H1 (cell line): ENCODE measurements around the gene HDAC7. TPM values are rescaled to one million over a fixed set of nuclear protein-coding genes. Genes with fewer than 3 reads are reported as not detected.

ENCODE experiments used
- CTCF ChIA-PET: fragments of 300-600 bp; sonication (Branson Sonifier 250); formaldehyde crosslinking; loops from one replicate; lab custom pipeline; 2021; ENCODE audit not compliant: partially characterized antibody; lab: Charles Lee
- POLR2A ChIA-PET: fragments of 300-600 bp; sonication (Branson Sonifier 250); formaldehyde crosslinking; loops from one replicate; lab custom pipeline; 2021; ENCODE audit warnings: inconsistent platforms; ENCODE audit not compliant: partially characterized antibody; lab: Charles Lee
- DNase-seq, 2 experiments: peaks; one replicate each; pipeline versions ENCODE4 v3.0.0 to v3.0.0-alpha.2; 2010 to 2022; ENCODE audit warnings: low spot score in 2 of 2, low read depth in 1 of 2, mixed read lengths in 1 of 2
- FAIRE-seq: peaks from 2 replicates; lab custom pipeline; 2011; peaks lifted over from hg19 to GRCh38; lab: Jason Lieb, UNC
- H2AFZ ChIP-seq: 2 replicates; pipeline ENCODE4 v1.8.1; 2012; ENCODE audit warnings: low read length, inconsistent platforms
- H2AK5ac ChIP-seq: 2 replicates; pipeline ENCODE4 v1.6.1; 2013; ENCODE audit warnings: low read depth, low read length
- H2BK120ac ChIP-seq: replicated peaks from 2 replicates; pipeline ENCODE3; 2013; ENCODE audit warnings: low read depth, low read length, inconsistent platforms
- H2BK12ac ChIP-seq: 2 replicates; pipeline ENCODE4 v1.6.1; 2013; ENCODE audit warnings: low read depth, low read length
- H2BK15ac ChIP-seq: 2 replicates; pipeline ENCODE4 v1.6.1; 2013; ENCODE audit warnings: low read length
- H2BK20ac ChIP-seq: 2 replicates; pipeline ENCODE4 v1.6.1; 2013; ENCODE audit warnings: low read length
- H2BK5ac ChIP-seq: 2 replicates; pipeline ENCODE4 v1.6.1; 2013; ENCODE audit warnings: low read depth, low read length
- H3K14ac ChIP-seq: 2 replicates; pipeline ENCODE4 v1.6.1; 2013; ENCODE audit warnings: inconsistent platforms; ENCODE audit not compliant: insufficient read length
- H3K18ac ChIP-seq: 2 replicates; pipeline ENCODE4 v1.6.1; 2013; ENCODE audit warnings: low read length; ENCODE audit errors: extremely low read depth
- H3K23ac ChIP-seq: 2 replicates; pipeline ENCODE4 v1.6.1; 2013; ENCODE audit warnings: inconsistent platforms; ENCODE audit not compliant: insufficient read length
- H3K23me2 ChIP-seq: 2 replicates; pipeline ENCODE4 v1.6.1; 2013; ENCODE audit warnings: low read depth, low read length
- H3K27ac ChIP-seq: 2 replicates; pipeline ENCODE4 v1.6.1; 2011; ENCODE audit warnings: low read depth, low read length, inconsistent platforms
- H3K27me3 ChIP-seq, 4 experiments: replicated peaks in 1 of 4; 1 replicate in 1 of 4; 2 replicates in 3 of 4; pipeline versions ENCODE4 v1.6.1 to v1.8.1; 2011 to 2013; ENCODE audit warnings: low read length in 3 of 4, mild to moderate bottlenecking in 3 of 4, inconsistent platforms in 2 of 4, mixed read lengths in 2 of 4, moderate library complexity in 1 of 4; ENCODE audit not compliant: control insufficient read depth in 3 of 4, insufficient read depth in 3 of 4; ENCODE audit errors: extremely low read depth in 1 of 4
- H3K36me3 ChIP-seq, 4 experiments: 2 replicates each; pipeline versions ENCODE4 v1.6.1 to v1.8.1; 2011 to 2013; ENCODE audit warnings: mild to moderate bottlenecking in 4 of 4, low read length in 3 of 4, moderate library complexity in 2 of 4, control low read depth in 1 of 4, inconsistent platforms in 1 of 4; ENCODE audit not compliant: insufficient read depth in 4 of 4, control insufficient read depth in 2 of 4
- H3K4ac ChIP-seq: replicated peaks from 2 replicates; pipeline ENCODE3; 2013; ENCODE audit warnings: low read length, low read depth, mixed read lengths, inconsistent platforms; ENCODE audit not compliant: insufficient read length
- H3K4me1 ChIP-seq, 4 experiments: replicated peaks in 1 of 4; 1 replicate in 1 of 4; 2 replicates in 3 of 4; pipeline versions ENCODE4 v1.6.1 to v1.8.1; 2011 to 2013; ENCODE audit warnings: low read length in 3 of 4, inconsistent platforms in 2 of 4, mixed read lengths in 1 of 4; ENCODE audit not compliant: insufficient read depth in 4 of 4, control insufficient read depth in 3 of 4
- H3K4me2 ChIP-seq, 2 experiments: 2 replicates each; pipeline versions ENCODE4 v1.6.1 to v1.8.1; 2011 to 2013; ENCODE audit warnings: low read depth in 2 of 2, low read length in 2 of 2, control low read depth in 1 of 2, inconsistent platforms in 1 of 2, mild to moderate bottlenecking in 1 of 2; ENCODE audit not compliant: insufficient read depth in 1 of 2
- H3K4me3 ChIP-seq, 4 experiments: fragments of 200-600, 300-600 bp in 1 of 4; sonication (generic), shearing (Covaris generic), sonication (Bioruptor Twin) in 1 of 4; 2 replicates each; pipeline versions ENCODE4 v1.5.1 to v1.8.1; 2011 to 2016; ENCODE audit warnings: low read length in 4 of 4, low read depth in 3 of 4, control low read depth in 2 of 4, inconsistent platforms in 2 of 4, mild to moderate bottlenecking in 2 of 4, mixed read lengths in 1 of 4, moderate library complexity in 1 of 4; ENCODE audit not compliant: insufficient read depth in 2 of 4; ENCODE audit errors: extremely low read depth in 1 of 4
- H3K56ac ChIP-seq: replicated peaks from 2 replicates; pipeline ENCODE3; 2013; ENCODE audit warnings: low read depth, mild to moderate bottlenecking, mixed read lengths, low read length, inconsistent platforms; ENCODE audit not compliant: insufficient read length
- H3K79me1 ChIP-seq: 2 replicates; pipeline ENCODE4 v1.6.1; 2013; ENCODE audit warnings: low read depth, low read length, control low read depth
- H3K79me2 ChIP-seq, 2 experiments: 2 replicates each; pipeline versions ENCODE4 v1.6.1 to v1.8.1; 2012 to 2013; ENCODE audit warnings: low read length in 2 of 2, mild to moderate bottlenecking in 2 of 2, inconsistent platforms in 1 of 2; ENCODE audit not compliant: insufficient read depth in 2 of 2, control insufficient read depth in 1 of 2
- H3K9ac ChIP-seq, 4 experiments: replicated peaks in 1 of 4; 1 replicate in 1 of 4; 2 replicates in 3 of 4; pipeline versions ENCODE4 v1.6.1 to v1.8.1; 2011 to 2013; ENCODE audit warnings: low read depth in 3 of 4, low read length in 3 of 4, control low read depth in 2 of 4, mild to moderate bottlenecking in 2 of 4, moderate library complexity in 2 of 4, inconsistent platforms in 1 of 4; ENCODE audit errors: extremely low read depth in 1 of 4
- H3K9me3 ChIP-seq, 2 experiments: 2 replicates each; pipeline versions ENCODE4 v1.6.1 to v1.8.1; 2012 to 2013; ENCODE audit warnings: mild to moderate bottlenecking in 2 of 2, moderate library complexity in 2 of 2, control low read depth in 1 of 2, inconsistent platforms in 1 of 2, low read depth in 1 of 2, low read length in 1 of 2, mixed read lengths in 1 of 2; ENCODE audit not compliant: insufficient read depth in 2 of 2
- H4K20me1 ChIP-seq, 2 experiments: replicated peaks in 1 of 2; 2 replicates each; pipeline versions ENCODE3 to v1.8.1; 2011 to 2013; ENCODE audit warnings: inconsistent platforms in 2 of 2, low read length in 2 of 2, mild to moderate bottlenecking in 1 of 2; ENCODE audit not compliant: insufficient read depth in 2 of 2, control insufficient read depth in 1 of 2
- H4K5ac ChIP-seq: 2 replicates; pipeline ENCODE4 v1.6.1; 2013; ENCODE audit warnings: low read length, low read depth, mixed read lengths, inconsistent platforms; ENCODE audit not compliant: insufficient read length
- H4K8ac ChIP-seq: 2 replicates; pipeline ENCODE4 v1.8.0; 2013; ENCODE audit warnings: mild to moderate bottlenecking, moderate library complexity, low read length, inconsistent platforms; ENCODE audit not compliant: insufficient read depth; ENCODE audit errors: extremely low read depth
- H4K91ac ChIP-seq: replicated peaks from 2 replicates; pipeline ENCODE3; 2013; ENCODE audit warnings: low read length, mixed read lengths, inconsistent platforms; ENCODE audit not compliant: insufficient read length
- WGBS, 2 experiments: shearing (Covaris generic) in 1 of 2; methylation state at CpG; one replicate each; pipeline versions ENCODE4 v1.1.6 to v1.1.7; 2013 to 2015; ENCODE audit warnings: low lambda C conversion rate in 2 of 2, mixed read lengths in 2 of 2, inconsistent platforms in 1 of 2, low coverage in 1 of 2, missing lambda C conversion rate in 1 of 2; ENCODE audit not compliant: insufficient replicate concordance in 2 of 2, insufficient coverage in 1 of 2, insufficient read length in 1 of 2; ENCODE audit errors: extremely low coverage in 1 of 2, missing lambda C conversion rate in 1 of 2; 5-methylcytosine and 5-hydroxymethylcytosine counted together
- polyA plus RNA-seq, 7 experiments: library from polyadenylated mRNA; depleted of rRNA in 3 of 7; stranded (reverse) in 5 of 7; unstranded in 2 of 7; fragments of >200 nt in 5 of 7; fragments of 200-250 nt in 2 of 7; gene quantifications; 1 replicate in 5 of 7; 2 replicates in 1 of 7; 4 replicates in 1 of 7; pipeline versions ENCODE4 v1.2.1 to v1.2.3, GENCODE V29; 2011 to 2013; ENCODE audit warnings: missing spikeins in 2 of 7, mixed read lengths in 2 of 7
- total RNA-seq: library from RNA; stranded (reverse); fragmentation: NEBNext Ultra II Directional; extraction: Animal tissue kit (Norgen Biotek cat#: 25700); gene quantifications from 2 replicates; pipeline ENCODE4 v1.2.1, GENCODE V29; 2021

The HDAC7 gene
- total and polyA plus RNA-seq, 2 of the 8 experiments (the other 6 are each of a cell fraction or from before 2014, with no cell fraction given) = 25.5 to 84.9 TPM

DNA sequence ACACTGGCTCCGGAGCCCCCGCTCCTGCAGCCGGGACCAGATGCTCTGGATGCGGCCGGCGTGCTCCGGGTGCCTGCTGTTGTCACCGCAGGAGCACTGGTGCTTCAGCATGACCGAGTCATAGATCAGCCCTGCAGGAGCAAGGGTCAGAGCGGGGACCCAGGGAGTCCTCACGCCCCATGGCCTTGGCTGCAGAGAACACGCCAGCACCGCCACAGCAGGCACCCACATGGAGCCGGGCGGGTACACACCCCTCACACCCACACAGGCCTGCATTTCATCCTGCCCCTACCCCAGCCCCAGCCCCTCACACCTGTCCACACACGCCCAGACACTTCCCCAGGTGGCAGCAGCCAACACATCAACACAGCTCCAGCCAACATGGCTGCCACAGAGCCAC lies 27.8 kb downstream of the HDAC7 start:
- no peak overlapping the region for H2BK120ac ChIP-seq
- H2AK5ac ChIP-seq = no peak overlapping the region
- no peak overlapping the region for H2BK20ac ChIP-seq
- H3K9me3 ChIP-seq = no peaks in the 10 kb centered on the region
- H2AFZ ChIP-seq = no peak overlapping the region
- H3K56ac ChIP-seq = no peak overlapping the region
- H3K4me2 ChIP-seq = no peak overlapping the region
- H3K4me1 ChIP-seq = no peaks in the 10 kb centered on the region
- H3K27me3 ChIP-seq = no peaks in the 10 kb centered on the region
- FAIRE-seq (no peak), DNase-seq (no peak)
- no peak overlapping the region for H3K14ac ChIP-seq
- H3K79me2 ChIP-seq = no peaks in the 10 kb centered on the region
- H3K23ac ChIP-seq = no peak overlapping the region
- WGBS, 2 experiments = 98% methylated on average over 11 of the region's 16 CpGs; no CpG with 5 or more reads in 1 of the 2 experiments
- H3K4me3 ChIP-seq = no peak overlapping the region
- no peak overlapping the region for H4K5ac ChIP-seq
- no peak overlapping the region for H3K27ac ChIP-seq
- ChIA-PET CTCF (interaction anchor here (1.0 to 58.8 kb wide), 10 partner anchors 9 to 64 kb away, joined by 3 to 2442 read pairs (median 10); partner anchors contain the start of genes ENDOU, RAPGEF3 and RPAP3), POLR2A (interaction anchor here (1.2 to 3.8 kb wide), 4 partner anchors 10 to 39 kb away, joined by 3 to 17 read pairs (median 10); partner anchors contain the start of gene SLC48A1)
- no peak overlapping the region for H3K4ac ChIP-seq
- no peak overlapping the region for H2BK15ac ChIP-seq
- no peak overlapping the region for H4K8ac ChIP-seq
- no peak overlapping the region for H2BK5ac ChIP-seq
- H2BK12ac ChIP-seq = no peak overlapping the region
- no peak overlapping the region for H4K91ac ChIP-seq
- H3K18ac ChIP-seq = no peak overlapping the region
- no peaks in the 10 kb centered on the region for H3K23me2 ChIP-seq
- H3K36me3 ChIP-seq = peaks cover 19 to 64% (median 44%) of the 10 kb centered on the region in 4 experiments
- H4K20me1 ChIP-seq = peaks cover under 1 to 6% of the 10 kb centered on the region in 2 experiments
- H3K79me1 ChIP-seq = 0 out of 2 replicates have a peak, but pooled peaks cover 2% of the 10 kb centered on the region
- H3K9ac ChIP-seq = no peak overlapping the region
